Cardiac muscle cell (in vitro differentiated cells and primary cell): ENCODE data around the gene TRPC1. TPM values are rescaled to one million over a fixed set of nuclear protein-coding genes. Genes with fewer than 3 reads are reported as not detected.

Experiments
- DNase-seq, 2 donors: peaks; one replicate each; pipeline versions ENCODE4 v3.0.0 to v3.0.0-alpha.2; 2010 to 2017; ENCODE audit warnings: low read depth in 1 of 2, low spot score in 1 of 2
- H3K27ac ChIP-seq: fragments of 200-600 bp; sonication (generic); 2 replicates; pipeline ENCODE4 v1.5.1; 2016
- H3K27me3 ChIP-seq: fragments of 200-600 bp; sonication (generic); 2 replicates; pipeline ENCODE4 v1.6.0; 2016; ENCODE audit warnings: control low read depth
- H3K36me3 ChIP-seq: fragments of 200-600 bp; sonication (generic); 2 replicates; pipeline ENCODE4 v1.5.1; 2016; ENCODE audit warnings: control low read depth
- H3K4me1 ChIP-seq: fragments of 200-600 bp; sonication (generic); 2 replicates; pipeline ENCODE4 v1.8.1; 2017; ENCODE audit warnings: low read depth, mild to moderate bottlenecking, mixed run types
- H3K4me3 ChIP-seq: fragments of 200-600 bp; sonication (generic); 2 replicates; pipeline ENCODE4 v1.5.1; 2016; ENCODE audit warnings: mild to moderate bottlenecking
- H3K9me3 ChIP-seq: fragments of 200-600 bp; sonication (generic); 2 replicates; pipeline ENCODE4 v1.5.1; 2017; ENCODE audit warnings: low read depth, mild to moderate bottlenecking, control low read depth
- CTCF ChIP-seq: IDR thresholded peaks from 2 replicates; pipeline ENCODE4 v1.5.1; 2012; ENCODE audit warnings: low read depth, mild to moderate bottlenecking, low read length
- polyA plus RNA-seq: library from polyadenylated mRNA; unstranded; fragments of >200 nt; fragmentation: Nextera tagmentation; extraction: Ambion mirVana; gene quantifications from 2 replicates; pipeline ENCODE4 v1.2.1, GENCODE V29; 2016
- total RNA-seq: library from RNA; depleted of rRNA; stranded (reverse); fragments of >200 nt; gene quantifications from 2 replicates; pipeline ENCODE4 v1.2.3, GENCODE V29; 2016

Gene TRPC1
- total and polyA plus RNA-seq, 2 experiments from 2014 or later: 17.9 to 64.9 TPM

GRCh38 chr3:142817356-142817755, 93.5 kb downstream of the TRPC1 start:
- H3K36me3 ChIP-seq: no peaks in the 10 kb centered on the region
- peaks cover 28% of the 10 kb centered on the region for H3K4me1 ChIP-seq
- H3K9me3 ChIP-seq: no peaks in the 10 kb centered on the region
- H3K27ac ChIP-seq: peak overlapping the region; percentile 46
- TF ChIP-seq CTCF: no peak
- H3K27me3 ChIP-seq: no peaks in the 10 kb centered on the region
- DNase-seq: no peak
- H3K4me3 ChIP-seq: no peak overlapping the region

- Histone ChIP-seq H3K9me3 (no peaks in the 10 kb centered on the region), H3K27ac (peak overlapping the region; percentile 46), H3K36me3 (no peaks in the 10 kb centered on the region), H3K27me3 (no peaks in the 10 kb centered on the region), H3K4me1 (peaks cover 28% of the 10 kb centered on the region), H3K4me3 (no peak overlapping the region)
- no peak for TF ChIP-seq CTCF
- DNase-seq: peak; percentile 18 to 23
Observed at GRCh38 chr3:142817897-142818296, 94.1 kb downstream of the TRPC1 start.

- H3K27ac ChIP-seq: no peak overlapping the region
- TF ChIP-seq CTCF: no peak
- no peaks in the 10 kb centered on the region for H3K27me3 ChIP-seq
- no peak overlapping the region for H3K4me3 ChIP-seq
- peaks cover 28% of the 10 kb centered on the region for H3K4me1 ChIP-seq
- H3K36me3 ChIP-seq: no peaks in the 10 kb centered on the region
- no peak for DNase-seq
- H3K9me3 ChIP-seq: no peaks in the 10 kb centered on the region
Observed at GRCh38 chr3:142818651-142819050, 94.8 kb downstream of the TRPC1 start.

- Histone ChIP-seq H3K36me3 (no peaks in the 10 kb centered on the region), H3K27me3 (no peaks in the 10 kb centered on the region), H3K9me3 (no peaks in the 10 kb centered on the region), H3K27ac (no peak overlapping the region), H3K4me1 (peaks cover 28% of the 10 kb centered on the region), H3K4me3 (no peak overlapping the region)
- no peak for TF ChIP-seq CTCF
- DNase-seq: no peak
Observed at GRCh38 chr3:142819179-142819578, 95.3 kb downstream of the TRPC1 start.

GRCh38 chr3:142828703-142829305, 105.0 kb downstream of the TRPC1 start:
- Histone ChIP-seq H3K36me3 (no peaks in the 10 kb centered on the region), H3K27me3 (no peaks in the 10 kb centered on the region), H3K4me1 (no peaks in the 10 kb centered on the region), H3K4me3 (no peak overlapping the region), H3K9me3 (no peaks in the 10 kb centered on the region), H3K27ac (no peak overlapping the region)
- DNase-seq: peak; percentile 88
- TF ChIP-seq CTCF: peak; percentile 90
